ENCODE results near the gene SCUBE1.

Gene SCUBE1

DNA sequence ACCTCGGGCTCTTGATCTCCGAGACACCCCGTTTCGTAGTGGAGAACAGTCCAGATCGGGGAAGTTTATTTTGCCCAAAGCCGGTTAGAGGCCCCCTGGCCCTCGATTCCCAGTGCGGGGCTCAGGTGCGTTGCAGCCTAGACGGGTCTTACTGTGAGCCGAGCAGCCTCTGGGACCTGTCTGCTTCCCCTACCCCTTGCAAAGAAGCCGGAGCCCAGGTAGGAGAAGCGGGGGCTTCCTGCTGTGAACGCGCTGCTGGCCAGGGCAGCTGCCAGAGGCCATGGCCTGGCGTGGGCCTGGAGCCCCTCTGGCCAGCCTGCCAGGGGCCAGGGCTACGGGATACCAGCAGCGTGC lies 191.2 kb downstream of the SCUBE1 start:
- DNase-seq, result no peak

DNA sequence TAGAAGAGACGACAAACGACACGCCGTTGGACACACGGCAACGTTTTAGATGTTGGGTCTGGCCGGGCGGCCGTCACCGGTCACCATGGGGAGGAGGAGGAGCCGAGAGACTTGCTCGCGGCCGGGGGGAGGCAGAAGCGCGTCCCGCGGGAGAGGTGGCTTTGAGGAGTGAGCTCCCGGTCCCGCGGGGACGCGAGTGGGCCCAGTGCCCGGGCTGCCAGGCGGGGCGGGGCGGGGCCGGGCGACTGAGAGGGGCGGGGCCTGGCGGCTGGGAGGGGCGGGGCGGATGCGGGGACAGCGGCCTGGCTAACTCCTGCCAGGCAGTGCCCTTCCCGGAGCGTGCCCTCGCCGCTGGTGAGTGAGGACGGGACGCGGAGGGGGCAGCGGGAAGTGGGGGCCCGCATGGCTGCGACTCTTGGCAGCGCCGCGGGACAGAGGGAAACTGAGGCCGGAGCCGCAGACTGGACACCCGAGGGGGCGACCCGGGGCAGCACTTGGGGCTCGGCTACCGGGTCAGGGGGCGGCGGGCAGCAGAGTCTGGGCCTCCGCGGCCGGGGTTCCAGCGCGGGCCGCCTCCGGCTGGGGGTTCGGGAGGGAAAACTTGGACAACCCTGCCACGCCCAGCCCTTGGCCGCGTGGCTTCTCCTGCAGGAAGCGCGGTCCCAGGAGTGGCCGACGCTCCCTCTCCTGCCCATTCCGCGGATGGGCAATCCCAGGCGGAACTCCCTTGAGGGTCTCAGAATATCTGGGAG lies 191.7 kb downstream of the SCUBE1 start, which contains the start of gene TSPO:
Gene TSPO, plus strand, starts transcription at position 309 of the 752 bp plus-strand sequence. CDS start 7,680 bp downstream, outside the sequence.
- DNase-seq, result peak; percentile 51 to 85

DNA sequence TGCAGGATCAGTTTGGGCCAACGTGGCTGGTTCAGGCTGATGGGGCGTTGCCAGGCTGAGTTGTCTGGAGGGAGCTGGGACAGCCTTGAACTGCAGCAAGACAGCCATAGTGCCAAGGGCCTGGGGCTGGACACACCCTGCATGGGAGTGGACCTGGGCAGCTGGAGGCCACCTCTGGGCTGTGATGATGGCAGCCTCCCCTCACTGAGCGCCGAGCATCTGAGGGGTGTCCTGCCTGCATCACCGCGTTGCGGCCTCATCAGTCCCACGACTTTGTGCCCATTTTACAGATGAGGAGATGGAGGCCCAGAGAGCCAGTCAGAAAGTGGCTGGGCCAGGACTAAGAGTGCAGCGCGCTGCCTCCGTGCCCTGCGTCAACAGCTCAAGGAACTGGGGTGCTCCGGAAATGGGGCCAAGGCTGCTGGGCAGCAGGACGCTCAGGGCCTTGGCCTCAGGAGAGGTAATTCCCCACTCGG lies 192.4 kb downstream of the SCUBE1 start:
- no peak for DNase-seq

DNA sequence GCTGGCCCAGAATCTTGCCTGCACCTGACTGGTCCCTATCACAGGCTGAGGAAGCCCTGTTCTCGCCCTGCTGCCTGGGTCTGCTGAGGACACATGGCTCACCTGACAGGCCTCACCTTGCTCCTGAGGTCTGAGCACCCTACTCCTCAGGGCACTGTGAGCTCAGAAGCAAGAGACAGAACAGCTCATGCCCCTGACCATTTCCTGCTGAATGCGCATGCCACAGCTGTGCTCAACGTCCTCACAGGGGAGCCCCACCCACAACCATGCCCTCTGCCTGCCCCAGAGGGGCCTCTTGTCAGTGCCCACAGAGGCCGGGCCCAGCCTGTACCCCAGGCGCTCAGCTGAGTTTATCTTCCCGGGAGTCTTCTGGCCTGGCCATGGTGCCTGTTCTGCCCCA lies 194.6 kb downstream of the SCUBE1 start:
- no peak for DNase-seq

DNA sequence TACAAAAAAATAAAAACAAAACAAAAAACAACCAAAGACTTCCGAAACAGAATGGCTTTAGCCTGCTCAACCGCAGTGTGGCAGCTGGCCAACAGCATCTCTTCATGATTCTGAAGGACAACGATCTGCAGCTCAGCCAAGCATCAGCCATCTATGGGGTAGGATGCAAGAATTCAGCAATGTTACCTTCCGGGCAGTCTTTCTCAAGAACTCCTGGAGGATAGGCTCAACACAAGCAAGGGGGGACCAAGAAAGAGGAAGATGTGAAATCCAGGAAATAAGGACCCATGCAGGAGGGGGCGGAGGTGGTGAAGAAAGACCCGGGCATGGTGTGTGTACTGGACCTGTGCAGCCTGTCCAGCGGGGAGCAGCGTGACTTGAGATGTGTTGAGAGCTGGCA lies 195.4 kb downstream of the SCUBE1 start:
- DNase-seq, result no peak

Measured in hippocampal formation (tissue), 2 donors.